GM19395 (cell line): ENCODE measurements around the gene KCNH6.

ENCODE experiments used
- ATAC-seq: cut with Tn5 transposase; IDR thresholded peaks from one replicate; pipeline ENCODE4 v1.9.1; 2021; ENCODE audit warnings: mild to moderate bottlenecking, moderate library complexity; ENCODE audit not compliant: unreplicated experiment

KCNH6 gene

DNA sequence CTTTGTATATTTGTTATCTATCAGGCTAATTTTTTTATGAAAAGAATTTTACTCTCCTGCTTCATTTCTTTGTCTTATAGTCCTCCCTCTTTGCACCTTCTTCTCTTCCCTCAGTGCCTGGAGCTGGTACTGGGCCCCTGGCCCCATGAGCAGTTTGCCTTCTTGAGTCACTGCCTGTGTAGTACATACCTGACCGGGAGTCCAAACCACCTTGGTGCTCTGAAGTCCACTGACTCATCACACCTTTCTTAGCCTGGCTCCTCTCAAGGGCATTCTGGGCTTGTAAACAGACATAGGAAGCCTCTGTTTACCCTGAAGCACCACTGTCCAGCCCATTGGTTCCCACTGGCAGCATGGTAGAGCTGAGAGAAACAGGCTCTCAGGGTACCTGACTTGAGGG lies 66.5 kb downstream of the KCNH6 start:
- no peak for ATAC-seq

- no peak for ATAC-seq
Measured at GRCh38 chr17:63592797-63593196, 69.6 kb downstream of the KCNH6 start.

DNA sequence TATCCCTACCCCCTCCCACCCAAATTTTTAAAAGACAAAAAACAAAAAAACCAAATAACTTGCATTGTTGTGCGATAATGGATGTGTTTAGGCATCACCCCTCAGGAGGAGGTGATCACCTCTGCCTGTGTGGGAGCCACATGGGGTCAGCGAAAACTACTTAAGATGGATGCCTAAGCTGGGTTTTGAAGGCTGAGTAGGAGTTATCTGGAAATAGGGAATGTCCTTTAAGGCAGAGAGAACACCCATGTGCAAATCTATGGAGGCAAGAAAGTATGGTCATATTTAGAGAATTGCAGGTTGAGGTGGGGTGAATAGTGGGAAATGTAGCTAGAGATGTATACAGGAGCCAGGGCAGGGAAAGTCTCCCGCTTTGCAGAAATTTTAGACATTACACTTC lies 72.0 kb downstream of the KCNH6 start:
- ATAC-seq = no peak
